Cardiac fibroblast (primary cell): ENCODE data around the gene BTBD18.
A peak's percentile ranks its signal among the peaks of the same experiment; 100 is the strongest.

ENCODE experiments used
- DNase-seq, 2 donors: peaks; one replicate each; pipeline versions ENCODE4 v3.0.0 to v3.0.0-alpha.2; 2010; ENCODE audit warnings: low read depth in 2 of 2
- H3K4me3 ChIP-seq, 2 donors: replicated peaks in 1 of 2; 1 replicate in 1 of 2; 2 replicates in 1 of 2; pipeline ENCODE4 v1.5.1; 2011; ENCODE audit warnings: low read depth in 2 of 2, low read length in 2 of 2, mild to moderate bottlenecking in 2 of 2, moderate library complexity in 1 of 2
- CTCF ChIP-seq: IDR thresholded peaks from one replicate; pipeline ENCODE4 v1.5.1; 2011; ENCODE audit warnings: low read depth, mild to moderate bottlenecking, low read length, inconsistent platforms

BTBD18 gene

GRCh38 chr11:57786436-57786835, 34.8 kb upstream of the BTBD18 start:
- H3K4me3 ChIP-seq: no peak overlapping the region
- no peak for DNase-seq
- TF ChIP-seq CTCF: no peak

GRCh38 chr11:57785072-57785471, 33.5 kb upstream of the BTBD18 start:
- TF ChIP-seq CTCF: no peak
- H3K4me3 ChIP-seq: no peak overlapping the region
- no peak for DNase-seq

GRCh38 chr11:57781529-57781943, 29.9 kb upstream of the BTBD18 start:
- no peak overlapping the region for H3K4me3 ChIP-seq
- DNase-seq: peak; percentile 42 to 45
- TF ChIP-seq CTCF: no peak

- no peak for TF ChIP-seq CTCF
- no peak overlapping the region for H3K4me3 ChIP-seq
- peak; percentile 59 to 83 for DNase-seq
Measured at GRCh38 chr11:57779276-57779675, 27.7 kb upstream of the BTBD18 start.

GRCh38 chr11:57778318-57779037, 26.9 kb upstream of the BTBD18 start:
- H3K4me3 ChIP-seq: peak overlapping the region; percentile 0 to 13
- peak; percentile 98 to 100 for DNase-seq
- TF ChIP-seq CTCF: no peak

- TF ChIP-seq CTCF: no peak
Measured at GRCh38 chr11:57777969-57778317, 26.3 kb upstream of the BTBD18 start.

GRCh38 chr11:57776577-57777210, 25.1 kb upstream of the BTBD18 start:
- H3K4me3 ChIP-seq: no peak overlapping the region
- peak in 1 of 2 donors; percentile 39 for DNase-seq
- TF ChIP-seq CTCF: no peak

More at GRCh38 chr11:57777969-57778317, 26.3 kb upstream of the BTBD18 start:
- H3K4me3 ChIP-seq: peak overlapping the region; percentile 4 to 13
- DNase-seq: peak; percentile 52 to 60
